ENCODE measurements around the gene LHCGR.

- TF ChIP-seq CTCF (conservative IDR thresholded peaks at IDR 0.05 in 1 of 2, IDR thresholded peaks at IDR 0.05 in 1 of 2; ENCODE audit: extremely low read depth in 1 of 2, insufficient read depth in 1 of 2, low read depth in 1 of 2, low read length in 2 of 2) (no peak), EZH2 (IDR thresholded peaks at IDR 0.05; ENCODE audit: borderline replicate concordance, low read length) (no peak)
Observed at GRCh38 chr2:48691935-48692691, 63.4 kb downstream of the LHCGR start.
